Epithelial cell of proximal tubule (primary cell): ENCODE results near the gene ARMC3. TPM values are rescaled to one million over a fixed set of nuclear protein-coding genes. Genes with fewer than 3 reads are reported as not detected.
"Not testable (repeated sequence)": the region's sequence is repeated elsewhere in the genome, so short reads cannot be mapped to it uniquely, and the experiment has no call there.

Experiments used
- DNase-seq: peaks from one replicate; pipeline ENCODE4 v3.0.0-alpha.2; 2011; ENCODE audit warnings: low read depth
- H3K4me3 ChIP-seq: 2 replicates; pipeline ENCODE4 v1.5.1; 2011; ENCODE audit warnings: low read depth, mild to moderate bottlenecking, low read length
- CTCF ChIP-seq: conservative IDR thresholded peaks from 2 replicates; pipeline ENCODE4 v1.5.1; 2012; ENCODE audit warnings: low read depth, mild to moderate bottlenecking, low read length
- total RNA-seq: library from RNA; depleted of rRNA; stranded (reverse); fragments of >200 nt; gene quantifications from 2 replicates; pipeline ENCODE4 v1.2.3, GENCODE V29; 2015

The ARMC3 gene
- total RNA-seq, 1 donor from 2014 or later, result 0.23 TPM

GRCh38 chr10:23063045-23063972 lies 135.5 kb downstream of the ARMC3 start:
- DNase-seq, result no peak
- no peak for TF ChIP-seq CTCF
- H3K4me3 ChIP-seq, result no peak overlapping the region

GRCh38 chr10:23063973-23064812 lies 136.3 kb downstream of the ARMC3 start:
- TF ChIP-seq CTCF, result no peak
- H3K4me3 ChIP-seq, result no peak overlapping the region
- DNase-seq, result no peak

GRCh38 chr10:23064813-23065114 lies 136.9 kb downstream of the ARMC3 start:
- not testable (repeated sequence) for H3K4me3 ChIP-seq, DNase-seq

GRCh38 chr10:23065181-23065948 lies 137.5 kb downstream of the ARMC3 start:
- no peak overlapping the region for H3K4me3 ChIP-seq
- peak; percentile 61 for DNase-seq

GRCh38 chr10:23067337-23067736 lies 139.5 kb downstream of the ARMC3 start:
- DNase-seq, result no peak
- no peak for TF ChIP-seq CTCF
- no peak overlapping the region for H3K4me3 ChIP-seq

More at GRCh38 chr10:23065181-23065948, 137.5 kb downstream of the ARMC3 start:
- no peak for TF ChIP-seq CTCF

- peak; percentile 95 for TF ChIP-seq CTCF
- peak; percentile 26 for DNase-seq
- H3K4me3 ChIP-seq, result no peak overlapping the region
These were observed 140.3 kb downstream of the ARMC3 start for GRCh38 chr10:23067939-23068775.
